GM12878 (cell line): Measurements from ENCODE around the gene KLF3. TPM values are rescaled to one million over a fixed set of nuclear protein-coding genes. Genes with fewer than 3 reads are reported as not detected.
A peak's percentile ranks its signal among the peaks of the same experiment; 100 is the strongest.

Experiments
- BMI1 ChIP-seq: fragments of 450-650 bp; IDR thresholded peaks from 2 replicates; pipeline ENCODE4 v1.6.1; 2016; ENCODE audit warnings: mild to moderate bottlenecking, moderate library complexity, borderline replicate concordance
- CREM ChIP-seq: IDR thresholded peaks from 2 replicates; pipeline ENCODE4 v1.6.1; 2014; ENCODE audit warnings: antibody characterized with exemption, low read depth
- EGR1 ChIP-seq, 2 experiments: IDR thresholded peaks; 1 replicate in 1 of 2; 2 replicates in 1 of 2; pipeline ENCODE4 v1.6.1; 2011 to 2012; ENCODE audit warnings: low read depth in 2 of 2, low read length in 2 of 2, borderline replicate concordance in 1 of 2, mild to moderate bottlenecking in 1 of 2, moderate library complexity in 1 of 2
- FOS ChIP-seq: IDR thresholded peaks from 3 replicates; pipeline ENCODE4 v1.6.1; 2011; ENCODE audit warnings: borderline replicate concordance; ENCODE audit not compliant: insufficient read length; ENCODE audit errors: extremely low read depth
- IKZF2 ChIP-seq, 2 experiments: fragments of 450-650 bp; IDR thresholded peaks; 2 replicates each; pipeline ENCODE4 v1.6.1; 2017; ENCODE audit warnings: mild to moderate bottlenecking in 2 of 2, moderate library complexity in 2 of 2
- KLF5 ChIP-seq: fragments of 450-650 bp; IDR thresholded peaks from 2 replicates; pipeline ENCODE4 v1.6.1; 2014; ENCODE audit warnings: mild to moderate bottlenecking; ENCODE audit not compliant: partially characterized antibody
- MEF2B ChIP-seq: fragments of 450-650 bp; IDR thresholded peaks from 2 replicates; pipeline ENCODE4 v1.6.1; 2018; ENCODE audit warnings: mild to moderate bottlenecking, moderate library complexity; ENCODE audit not compliant: partially characterized antibody, poor library complexity, severe bottlenecking
- NR2F1 ChIP-seq: fragments of 450-650 bp; conservative IDR thresholded peaks from 2 replicates; pipeline ENCODE4 v1.6.1; 2017; ENCODE audit warnings: mild to moderate bottlenecking
- PAX8 ChIP-seq: fragments of 450-650 bp; IDR thresholded peaks from 2 replicates; pipeline ENCODE4 v1.6.1; 2017; ENCODE audit warnings: mild to moderate bottlenecking, moderate library complexity
- RAD21 ChIP-seq: IDR thresholded peaks from 2 replicates; pipeline ENCODE4 v1.6.1; 2011; ENCODE audit warnings: mild to moderate bottlenecking, low read depth, low read length, moderate library complexity; ENCODE audit not compliant: insufficient read depth
- SMAD5 ChIP-seq: IDR thresholded peaks from 2 replicates; pipeline ENCODE4 v1.6.1; 2016; ENCODE audit warnings: antibody characterized with exemption, low read depth
- ZBED1 ChIP-seq: IDR thresholded peaks from 2 replicates; pipeline ENCODE4 v1.6.1; 2016; ENCODE audit warnings: borderline replicate concordance
- ZNF207 ChIP-seq: fragments of 450-650 bp; IDR thresholded peaks from 2 replicates; pipeline ENCODE4 v1.6.1; 2014; ENCODE audit warnings: antibody characterized with exemption, mild to moderate bottlenecking, borderline replicate concordance
- ZNF217 ChIP-seq: fragments of 450-650 bp; IDR thresholded peaks from 2 replicates; pipeline ENCODE4 v1.6.1; 2017; ENCODE audit warnings: antibody characterized with exemption, mild to moderate bottlenecking
- ZNF24 ChIP-seq: fragments of 450-650 bp; IDR thresholded peaks from 2 replicates; pipeline ENCODE4 v1.6.1; 2017; ENCODE audit warnings: antibody characterized with exemption, mild to moderate bottlenecking
- ZSCAN29 ChIP-seq: fragments of 450-650 bp; IDR thresholded peaks from 2 replicates; pipeline ENCODE4 v1.6.1; 2017; ENCODE audit warnings: mild to moderate bottlenecking, moderate library complexity
- polyA plus RNA-seq, 11 experiments: library from polyadenylated mRNA; depleted of rRNA in 4 of 11; unstranded in 6 of 11; stranded (reverse) in 5 of 11; fragments of >200 nt; fragmentation: Nextera tagmentation in 4 of 11; fragmentation: Illumina TruSeq in 1 of 11; extraction: Ambion mirVana in 4 of 11; extraction: Trizol in 1 of 11; gene quantifications; 1 replicate in 1 of 11; 2 replicates in 10 of 11; pipeline versions ENCODE4 v1.2.1 to v1.2.3, GENCODE V29; 2011 to 2016; ENCODE audit warnings: inconsistent platforms in 2 of 11, missing spikeins in 2 of 11, low read depth in 1 of 11
- total RNA-seq, 4 experiments: library from RNA; depleted of rRNA in 3 of 4; stranded (reverse); fragments of >200 nt in 3 of 4; fragmentation: Illumina TruSeq in 1 of 4; extraction: Trizol in 1 of 4; gene quantifications; 2 replicates each; pipeline versions ENCODE4 v1.2.1 to v1.2.3, GENCODE V29; 2013 to 2021
- TF ChIP-seq, protein P1 (sequence below): fragments of 450-650 bp; formaldehyde crosslinking; IDR thresholded peaks from 2 replicates; pipeline ENCODE4 v1.4.0; 2022; ENCODE audit warnings: mild to moderate bottlenecking, moderate library complexity
- TF ChIP-seq, protein P2 (sequence below): fragments of 450-650 bp; IDR thresholded peaks from 2 replicates; pipeline ENCODE4 v1.6.1; 2017; ENCODE audit warnings: antibody characterized with exemption, mild to moderate bottlenecking, moderate library complexity
- TF ChIP-seq, protein P3 (sequence below): IDR thresholded peaks from 2 replicates; pipeline ENCODE4 v1.6.1; 2012; ENCODE audit warnings: improper control_type of control experiment, low read depth, low read length; ENCODE audit not compliant: insufficient replicate concordance

The KLF3 gene
- total and polyA plus RNA-seq, 10 of the 15 experiments (the other 5 are each of a cell fraction or from before 2014, with no cell fraction given) = 1.4 to 5.8 (median 2.1) TPM

DNA sequence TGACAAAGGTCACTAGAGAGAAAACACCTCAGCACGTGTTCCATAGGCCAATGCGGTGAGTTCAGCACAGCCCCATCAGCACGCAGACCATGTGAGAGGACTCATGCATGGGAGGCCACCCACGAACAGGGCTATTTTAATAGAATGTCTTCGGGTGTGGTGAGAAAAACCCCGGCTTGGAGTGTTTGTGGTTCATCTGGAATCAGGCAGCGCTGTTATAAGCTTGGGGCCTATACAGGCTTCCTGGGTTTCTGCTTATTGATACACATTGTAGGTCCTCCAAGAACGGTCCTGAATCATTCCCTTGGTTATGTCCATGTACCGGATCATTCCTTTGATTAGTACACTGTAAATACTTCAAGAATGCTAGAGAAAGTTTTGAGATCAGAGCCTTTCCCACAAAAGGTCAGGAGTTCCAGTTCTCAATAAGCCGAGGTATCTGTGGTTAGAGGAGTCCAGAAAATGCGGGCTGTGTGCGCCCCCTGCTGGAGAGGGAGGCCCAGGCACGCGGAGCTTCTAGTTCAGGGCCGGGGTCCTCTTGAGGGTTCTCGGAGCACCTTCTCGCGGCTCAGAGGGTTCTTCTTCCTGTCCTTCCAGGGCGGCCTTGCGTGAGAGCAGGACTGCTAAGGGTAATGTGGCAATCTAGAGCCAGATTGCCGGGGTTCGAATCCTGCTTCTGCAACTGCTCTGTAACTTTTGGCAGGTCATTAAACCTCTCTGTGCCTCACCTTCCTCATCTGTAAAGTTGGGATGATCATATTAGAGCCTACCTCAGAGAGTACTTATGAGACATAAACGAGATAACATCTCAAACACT, 67.0 kb downstream of the KLF3 start (continued):
- TF ChIP-seq, protein P1, sequence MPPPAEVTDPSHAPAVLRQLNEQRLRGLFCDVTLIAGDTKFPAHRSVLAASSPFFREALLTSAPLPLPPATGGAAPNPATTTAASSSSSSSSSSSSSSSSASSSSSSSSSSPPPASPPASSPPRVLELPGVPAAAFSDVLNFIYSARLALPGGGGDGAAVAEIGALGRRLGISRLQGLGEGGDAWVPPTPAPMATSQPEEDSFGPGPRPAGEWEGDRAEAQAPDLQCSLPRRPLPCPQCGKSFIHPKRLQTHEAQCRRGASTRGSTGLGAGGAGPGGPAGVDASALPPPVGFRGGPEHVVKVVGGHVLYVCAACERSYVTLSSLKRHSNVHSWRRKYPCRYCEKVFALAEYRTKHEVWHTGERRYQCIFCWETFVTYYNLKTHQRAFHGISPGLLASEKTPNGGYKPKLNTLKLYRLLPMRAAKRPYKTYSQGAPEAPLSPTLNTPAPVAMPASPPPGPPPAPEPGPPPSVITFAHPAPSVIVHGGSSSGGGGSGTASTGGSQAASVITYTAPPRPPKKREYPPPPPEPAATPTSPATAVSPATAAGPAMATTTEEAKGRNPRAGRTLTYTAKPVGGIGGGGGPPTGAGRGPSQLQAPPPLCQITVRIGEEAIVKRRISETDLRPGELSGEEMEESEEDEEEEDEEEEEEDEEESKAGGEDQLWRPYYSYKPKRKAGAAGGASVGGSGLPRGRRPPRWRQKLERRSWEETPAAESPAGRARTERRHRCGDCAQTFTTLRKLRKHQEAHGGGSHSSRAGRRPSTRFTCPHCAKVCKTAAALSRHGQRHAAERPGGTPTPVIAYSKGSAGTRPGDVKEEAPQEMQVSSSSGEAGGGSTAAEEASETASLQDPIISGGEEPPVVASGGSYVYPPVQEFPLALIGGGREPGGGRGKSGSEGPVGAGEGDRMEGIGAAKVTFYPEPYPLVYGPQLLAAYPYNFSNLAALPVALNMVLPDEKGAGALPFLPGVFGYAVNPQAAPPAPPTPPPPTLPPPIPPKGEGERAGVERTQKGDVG (CRISPR knock-in tag) = no peak
- TF ChIP-seq ZBED1 (peak; percentile 87; the same call in 1 of the 2 replicates), KLF5 (peak; percentile 12), MEF2B (peak; percentile 93), ZSCAN29 (no peak), ZNF217 (peak; percentile 77), EGR1 (IDR thresholded peaks at IDR 0.05; ENCODE audit: borderline replicate concordance in 1 of 2, low read depth in 2 of 2, low read length in 2 of 2) (peak in 1 of 2 experiments; percentile 71; a peak in 2 of 3 replicates), IKZF2 (IDR thresholded peaks at IDR 0.05) (peak; percentile 97 to 98), NR2F1 (peak; percentile 99), SMAD5 (no peak), RAD21 (peak; percentile 97), CREM (peak; percentile 85), ZNF207 (no peak; the same call in 1 of the 2 replicates), ZNF24 (peak; percentile 18), FOS (no peak), BMI1 (no peak; the same call in 1 of the 2 replicates), PAX8 (no peak)
- TF ChIP-seq, protein P2, sequence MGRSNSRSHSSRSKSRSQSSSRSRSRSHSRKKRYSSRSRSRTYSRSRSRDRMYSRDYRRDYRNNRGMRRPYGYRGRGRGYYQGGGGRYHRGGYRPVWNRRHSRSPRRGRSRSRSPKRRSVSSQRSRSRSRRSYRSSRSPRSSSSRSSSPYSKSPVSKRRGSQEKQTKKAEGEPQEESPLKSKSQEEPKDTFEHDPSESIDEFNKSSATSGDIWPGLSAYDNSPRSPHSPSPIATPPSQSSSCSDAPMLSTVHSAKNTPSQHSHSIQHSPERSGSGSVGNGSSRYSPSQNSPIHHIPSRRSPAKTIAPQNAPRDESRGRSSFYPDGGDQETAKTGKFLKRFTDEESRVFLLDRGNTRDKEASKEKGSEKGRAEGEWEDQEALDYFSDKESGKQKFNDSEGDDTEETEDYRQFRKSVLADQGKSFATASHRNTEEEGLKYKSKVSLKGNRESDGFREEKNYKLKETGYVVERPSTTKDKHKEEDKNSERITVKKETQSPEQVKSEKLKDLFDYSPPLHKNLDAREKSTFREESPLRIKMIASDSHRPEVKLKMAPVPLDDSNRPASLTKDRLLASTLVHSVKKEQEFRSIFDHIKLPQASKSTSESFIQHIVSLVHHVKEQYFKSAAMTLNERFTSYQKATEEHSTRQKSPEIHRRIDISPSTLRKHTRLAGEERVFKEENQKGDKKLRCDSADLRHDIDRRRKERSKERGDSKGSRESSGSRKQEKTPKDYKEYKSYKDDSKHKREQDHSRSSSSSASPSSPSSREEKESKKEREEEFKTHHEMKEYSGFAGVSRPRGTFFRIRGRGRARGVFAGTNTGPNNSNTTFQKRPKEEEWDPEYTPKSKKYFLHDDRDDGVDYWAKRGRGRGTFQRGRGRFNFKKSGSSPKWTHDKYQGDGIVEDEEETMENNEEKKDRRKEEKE = no peak
- TF ChIP-seq, protein P3, sequence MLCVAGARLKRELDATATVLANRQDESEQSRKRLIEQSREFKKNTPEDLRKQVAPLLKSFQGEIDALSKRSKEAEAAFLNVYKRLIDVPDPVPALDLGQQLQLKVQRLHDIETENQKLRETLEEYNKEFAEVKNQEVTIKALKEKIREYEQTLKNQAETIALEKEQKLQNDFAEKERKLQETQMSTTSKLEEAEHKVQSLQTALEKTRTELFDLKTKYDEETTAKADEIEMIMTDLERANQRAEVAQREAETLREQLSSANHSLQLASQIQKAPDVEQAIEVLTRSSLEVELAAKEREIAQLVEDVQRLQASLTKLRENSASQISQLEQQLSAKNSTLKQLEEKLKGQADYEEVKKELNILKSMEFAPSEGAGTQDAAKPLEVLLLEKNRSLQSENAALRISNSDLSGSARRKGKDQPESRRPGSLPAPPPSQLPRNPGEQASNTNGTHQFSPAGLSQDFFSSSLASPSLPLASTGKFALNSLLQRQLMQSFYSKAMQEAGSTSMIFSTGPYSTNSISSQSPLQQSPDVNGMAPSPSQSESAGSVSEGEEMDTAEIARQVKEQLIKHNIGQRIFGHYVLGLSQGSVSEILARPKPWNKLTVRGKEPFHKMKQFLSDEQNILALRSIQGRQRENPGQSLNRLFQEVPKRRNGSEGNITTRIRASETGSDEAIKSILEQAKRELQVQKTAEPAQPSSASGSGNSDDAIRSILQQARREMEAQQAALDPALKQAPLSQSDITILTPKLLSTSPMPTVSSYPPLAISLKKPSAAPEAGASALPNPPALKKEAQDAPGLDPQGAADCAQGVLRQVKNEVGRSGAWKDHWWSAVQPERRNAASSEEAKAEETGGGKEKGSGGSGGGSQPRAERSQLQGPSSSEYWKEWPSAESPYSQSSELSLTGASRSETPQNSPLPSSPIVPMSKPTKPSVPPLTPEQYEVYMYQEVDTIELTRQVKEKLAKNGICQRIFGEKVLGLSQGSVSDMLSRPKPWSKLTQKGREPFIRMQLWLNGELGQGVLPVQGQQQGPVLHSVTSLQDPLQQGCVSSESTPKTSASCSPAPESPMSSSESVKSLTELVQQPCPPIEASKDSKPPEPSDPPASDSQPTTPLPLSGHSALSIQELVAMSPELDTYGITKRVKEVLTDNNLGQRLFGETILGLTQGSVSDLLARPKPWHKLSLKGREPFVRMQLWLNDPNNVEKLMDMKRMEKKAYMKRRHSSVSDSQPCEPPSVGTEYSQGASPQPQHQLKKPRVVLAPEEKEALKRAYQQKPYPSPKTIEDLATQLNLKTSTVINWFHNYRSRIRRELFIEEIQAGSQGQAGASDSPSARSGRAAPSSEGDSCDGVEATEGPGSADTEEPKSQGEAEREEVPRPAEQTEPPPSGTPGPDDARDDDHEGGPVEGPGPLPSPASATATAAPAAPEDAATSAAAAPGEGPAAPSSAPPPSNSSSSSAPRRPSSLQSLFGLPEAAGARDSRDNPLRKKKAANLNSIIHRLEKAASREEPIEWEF = peak; percentile 54
